H1 (cell line): Measurements from ENCODE around the gene ZSCAN5A. TPM values are rescaled to one million over a fixed set of nuclear protein-coding genes. Genes with fewer than 3 reads are reported as not detected.

Experiments used
- CTCF ChIA-PET: fragments of 300-600 bp; sonication (Branson Sonifier 250); formaldehyde crosslinking; loops from one replicate; lab custom pipeline; 2021; ENCODE audit not compliant: partially characterized antibody; lab: Charles Lee
- POLR2A ChIA-PET: fragments of 300-600 bp; sonication (Branson Sonifier 250); formaldehyde crosslinking; loops from one replicate; lab custom pipeline; 2021; ENCODE audit warnings: inconsistent platforms; ENCODE audit not compliant: partially characterized antibody; lab: Charles Lee
- DNase-seq, 2 experiments: peaks; one replicate each; pipeline versions ENCODE4 v3.0.0 to v3.0.0-alpha.2; 2010 to 2022; ENCODE audit warnings: low spot score in 2 of 2, low read depth in 1 of 2, mixed read lengths in 1 of 2
- FAIRE-seq: peaks from 2 replicates; lab custom pipeline; 2011; peaks lifted over from hg19 to GRCh38; lab: Jason Lieb, UNC
- H2AFZ ChIP-seq: 2 replicates; pipeline ENCODE4 v1.8.1; 2012; ENCODE audit warnings: low read length, inconsistent platforms
- H2AK5ac ChIP-seq: 2 replicates; pipeline ENCODE4 v1.6.1; 2013; ENCODE audit warnings: low read depth, low read length
- H2BK120ac ChIP-seq: replicated peaks from 2 replicates; pipeline ENCODE3; 2013; ENCODE audit warnings: low read depth, low read length, inconsistent platforms
- H2BK12ac ChIP-seq: 2 replicates; pipeline ENCODE4 v1.6.1; 2013; ENCODE audit warnings: low read depth, low read length
- H2BK15ac ChIP-seq: 2 replicates; pipeline ENCODE4 v1.6.1; 2013; ENCODE audit warnings: low read length
- H2BK20ac ChIP-seq: 2 replicates; pipeline ENCODE4 v1.6.1; 2013; ENCODE audit warnings: low read length
- H2BK5ac ChIP-seq: 2 replicates; pipeline ENCODE4 v1.6.1; 2013; ENCODE audit warnings: low read depth, low read length
- H3K14ac ChIP-seq: 2 replicates; pipeline ENCODE4 v1.6.1; 2013; ENCODE audit warnings: inconsistent platforms; ENCODE audit not compliant: insufficient read length
- H3K18ac ChIP-seq: 2 replicates; pipeline ENCODE4 v1.6.1; 2013; ENCODE audit warnings: low read length; ENCODE audit errors: extremely low read depth
- H3K23ac ChIP-seq: 2 replicates; pipeline ENCODE4 v1.6.1; 2013; ENCODE audit warnings: inconsistent platforms; ENCODE audit not compliant: insufficient read length
- H3K23me2 ChIP-seq: 2 replicates; pipeline ENCODE4 v1.6.1; 2013; ENCODE audit warnings: low read depth, low read length
- H3K27ac ChIP-seq: 2 replicates; pipeline ENCODE4 v1.6.1; 2011; ENCODE audit warnings: low read depth, low read length, inconsistent platforms
- H3K27me3 ChIP-seq, 4 experiments: replicated peaks in 1 of 4; 1 replicate in 1 of 4; 2 replicates in 3 of 4; pipeline versions ENCODE4 v1.6.1 to v1.8.1; 2011 to 2013; ENCODE audit warnings: low read length in 3 of 4, mild to moderate bottlenecking in 3 of 4, inconsistent platforms in 2 of 4, mixed read lengths in 2 of 4, moderate library complexity in 1 of 4; ENCODE audit not compliant: control insufficient read depth in 3 of 4, insufficient read depth in 3 of 4; ENCODE audit errors: extremely low read depth in 1 of 4
- H3K36me3 ChIP-seq, 4 experiments: 2 replicates each; pipeline versions ENCODE4 v1.6.1 to v1.8.1; 2011 to 2013; ENCODE audit warnings: mild to moderate bottlenecking in 4 of 4, low read length in 3 of 4, moderate library complexity in 2 of 4, control low read depth in 1 of 4, inconsistent platforms in 1 of 4; ENCODE audit not compliant: insufficient read depth in 4 of 4, control insufficient read depth in 2 of 4
- H3K4ac ChIP-seq: replicated peaks from 2 replicates; pipeline ENCODE3; 2013; ENCODE audit warnings: low read length, low read depth, mixed read lengths, inconsistent platforms; ENCODE audit not compliant: insufficient read length
- H3K4me1 ChIP-seq, 4 experiments: replicated peaks in 1 of 4; 1 replicate in 1 of 4; 2 replicates in 3 of 4; pipeline versions ENCODE4 v1.6.1 to v1.8.1; 2011 to 2013; ENCODE audit warnings: low read length in 3 of 4, inconsistent platforms in 2 of 4, mixed read lengths in 1 of 4; ENCODE audit not compliant: insufficient read depth in 4 of 4, control insufficient read depth in 3 of 4
- H3K4me2 ChIP-seq, 2 experiments: 2 replicates each; pipeline versions ENCODE4 v1.6.1 to v1.8.1; 2011 to 2013; ENCODE audit warnings: low read depth in 2 of 2, low read length in 2 of 2, control low read depth in 1 of 2, inconsistent platforms in 1 of 2, mild to moderate bottlenecking in 1 of 2; ENCODE audit not compliant: insufficient read depth in 1 of 2
- H3K4me3 ChIP-seq, 4 experiments: fragments of 200-600, 300-600 bp in 1 of 4; sonication (generic), shearing (Covaris generic), sonication (Bioruptor Twin) in 1 of 4; 2 replicates each; pipeline versions ENCODE4 v1.5.1 to v1.8.1; 2011 to 2016; ENCODE audit warnings: low read length in 4 of 4, low read depth in 3 of 4, control low read depth in 2 of 4, inconsistent platforms in 2 of 4, mild to moderate bottlenecking in 2 of 4, mixed read lengths in 1 of 4, moderate library complexity in 1 of 4; ENCODE audit not compliant: insufficient read depth in 2 of 4; ENCODE audit errors: extremely low read depth in 1 of 4
- H3K56ac ChIP-seq: replicated peaks from 2 replicates; pipeline ENCODE3; 2013; ENCODE audit warnings: low read depth, mild to moderate bottlenecking, mixed read lengths, low read length, inconsistent platforms; ENCODE audit not compliant: insufficient read length
- H3K79me1 ChIP-seq: 2 replicates; pipeline ENCODE4 v1.6.1; 2013; ENCODE audit warnings: low read depth, low read length, control low read depth
- H3K79me2 ChIP-seq, 2 experiments: 2 replicates each; pipeline versions ENCODE4 v1.6.1 to v1.8.1; 2012 to 2013; ENCODE audit warnings: low read length in 2 of 2, mild to moderate bottlenecking in 2 of 2, inconsistent platforms in 1 of 2; ENCODE audit not compliant: insufficient read depth in 2 of 2, control insufficient read depth in 1 of 2
- H3K9ac ChIP-seq, 4 experiments: replicated peaks in 1 of 4; 1 replicate in 1 of 4; 2 replicates in 3 of 4; pipeline versions ENCODE4 v1.6.1 to v1.8.1; 2011 to 2013; ENCODE audit warnings: low read depth in 3 of 4, low read length in 3 of 4, control low read depth in 2 of 4, mild to moderate bottlenecking in 2 of 4, moderate library complexity in 2 of 4, inconsistent platforms in 1 of 4; ENCODE audit errors: extremely low read depth in 1 of 4
- H3K9me3 ChIP-seq, 2 experiments: 2 replicates each; pipeline versions ENCODE4 v1.6.1 to v1.8.1; 2012 to 2013; ENCODE audit warnings: mild to moderate bottlenecking in 2 of 2, moderate library complexity in 2 of 2, control low read depth in 1 of 2, inconsistent platforms in 1 of 2, low read depth in 1 of 2, low read length in 1 of 2, mixed read lengths in 1 of 2; ENCODE audit not compliant: insufficient read depth in 2 of 2
- H4K20me1 ChIP-seq, 2 experiments: replicated peaks in 1 of 2; 2 replicates each; pipeline versions ENCODE3 to v1.8.1; 2011 to 2013; ENCODE audit warnings: inconsistent platforms in 2 of 2, low read length in 2 of 2, mild to moderate bottlenecking in 1 of 2; ENCODE audit not compliant: insufficient read depth in 2 of 2, control insufficient read depth in 1 of 2
- H4K5ac ChIP-seq: 2 replicates; pipeline ENCODE4 v1.6.1; 2013; ENCODE audit warnings: low read length, low read depth, mixed read lengths, inconsistent platforms; ENCODE audit not compliant: insufficient read length
- H4K8ac ChIP-seq: 2 replicates; pipeline ENCODE4 v1.8.0; 2013; ENCODE audit warnings: mild to moderate bottlenecking, moderate library complexity, low read length, inconsistent platforms; ENCODE audit not compliant: insufficient read depth; ENCODE audit errors: extremely low read depth
- H4K91ac ChIP-seq: replicated peaks from 2 replicates; pipeline ENCODE3; 2013; ENCODE audit warnings: low read length, mixed read lengths, inconsistent platforms; ENCODE audit not compliant: insufficient read length
- BRCA1 ChIP-seq: IDR thresholded peaks from 2 replicates; pipeline ENCODE4 v1.6.1; 2012; ENCODE audit warnings: low read depth, low read length, improper control_type of control experiment
- EP300 ChIP-seq, 2 experiments: IDR thresholded peaks; 1 replicate in 1 of 2; 2 replicates in 1 of 2; pipeline ENCODE4 v1.6.1; 2011 to 2012; ENCODE audit warnings: low read depth in 2 of 2, low read length in 2 of 2, mild to moderate bottlenecking in 2 of 2, borderline replicate concordance in 1 of 2, inconsistent platforms in 1 of 2, moderate library complexity in 1 of 2
- GABPA ChIP-seq: IDR thresholded peaks from 2 replicates; pipeline ENCODE4 v1.6.1; 2011; ENCODE audit warnings: mild to moderate bottlenecking, low read length, moderate library complexity, borderline replicate concordance; ENCODE audit not compliant: insufficient read depth
- RBBP5 ChIP-seq: IDR thresholded peaks from 2 replicates; pipeline ENCODE4 v1.7.1; 2012; ENCODE audit warnings: low read depth, mild to moderate bottlenecking, inconsistent platforms, low read length, moderate library complexity, borderline replicate concordance
- RNF2 ChIP-seq: fragments of 200-900, 300-1000 bp; sonication (generic); IDR thresholded peaks from 2 replicates; pipeline ENCODE4 v1.7.1; 2016; ENCODE audit warnings: borderline replicate concordance, low read depth, mild to moderate bottlenecking, antibody characterized with exemption, low read length; ENCODE audit not compliant: poor library complexity, severe bottlenecking; ENCODE audit errors: missing control alignments
- SUZ12 ChIP-seq: fragments of 200-600 bp; sonication (generic); IDR thresholded peaks from 2 replicates; pipeline ENCODE4 v1.6.1; 2012; ENCODE audit warnings: mild to moderate bottlenecking, inconsistent platforms, low read length, moderate library complexity, mixed read lengths
- TBP ChIP-seq: IDR thresholded peaks from 2 replicates; pipeline ENCODE4 v1.6.1; 2011; ENCODE audit warnings: low read depth, low read length, improper control_type of control experiment
- WGBS, 2 experiments: shearing (Covaris generic) in 1 of 2; methylation state at CpG; one replicate each; pipeline versions ENCODE4 v1.1.6 to v1.1.7; 2013 to 2015; ENCODE audit warnings: low lambda C conversion rate in 2 of 2, mixed read lengths in 2 of 2, inconsistent platforms in 1 of 2, low coverage in 1 of 2, missing lambda C conversion rate in 1 of 2; ENCODE audit not compliant: insufficient replicate concordance in 2 of 2, insufficient coverage in 1 of 2, insufficient read length in 1 of 2; ENCODE audit errors: extremely low coverage in 1 of 2, missing lambda C conversion rate in 1 of 2; 5-methylcytosine and 5-hydroxymethylcytosine counted together
- polyA plus RNA-seq, 7 experiments: library from polyadenylated mRNA; depleted of rRNA in 3 of 7; stranded (reverse) in 5 of 7; unstranded in 2 of 7; fragments of >200 nt in 5 of 7; fragments of 200-250 nt in 2 of 7; gene quantifications; 1 replicate in 5 of 7; 2 replicates in 1 of 7; 4 replicates in 1 of 7; pipeline versions ENCODE4 v1.2.1 to v1.2.3, GENCODE V29; 2011 to 2013; ENCODE audit warnings: missing spikeins in 2 of 7, mixed read lengths in 2 of 7
- total RNA-seq: library from RNA; stranded (reverse); fragmentation: NEBNext Ultra II Directional; extraction: Animal tissue kit (Norgen Biotek cat#: 25700); gene quantifications from 2 replicates; pipeline ENCODE4 v1.2.1, GENCODE V29; 2021

ZSCAN5A gene
- total and polyA plus RNA-seq, 2 of the 8 experiments (the other 6 are each of a cell fraction or from before 2014, with no cell fraction given), result 8.6 to 11.0 TPM

- CTCF ChIA-PET, result interaction anchor here (0.9 to 1.3 kb wide), 2 partner anchors 8 to 39 kb away, joined by 3 to 4 read pairs; no protein-coding TSS in a partner anchor
- H3K36me3 ChIP-seq, result no peaks in the 10 kb centered on the region
Measured at GRCh38 chr19:56312342-56312741, 2.3 kb downstream of the ZSCAN5A start.

More at GRCh38 chr19:56312342-56312741, 2.3 kb downstream of the ZSCAN5A start:
- no peak overlapping the region for H3K18ac ChIP-seq
- no peak overlapping the region for H2AFZ ChIP-seq
- no peak for DNase-seq
- H3K27me3 ChIP-seq, result no peaks in the 10 kb centered on the region
- H2BK20ac ChIP-seq, result no peak overlapping the region
- no peaks in the 10 kb centered on the region; the same call in 1 of the 2 replicates for H3K79me1 ChIP-seq
- 82% methylated on average over 4 of the region's 4 CpGs; no CpG with 5 or more reads in 1 of the 2 experiments for WGBS, 2 experiments
- no peak overlapping the region for H3K23ac ChIP-seq
- H4K91ac ChIP-seq, result no peak overlapping the region
- H4K8ac ChIP-seq, result no peak overlapping the region
- no peaks in the 10 kb centered on the region; the same call in 1 of the 2 replicates for H3K23me2 ChIP-seq
- H3K4me1 ChIP-seq, result peaks cover 0 to 3% (median 1%) of the 10 kb centered on the region in 4 experiments; a peak in 3 of 7 replicates
- H3K4me2 ChIP-seq, result no peak overlapping the region
- H2BK120ac ChIP-seq, result no peak overlapping the region
- H4K20me1 ChIP-seq, result peaks cover 0 to 2% of the 10 kb centered on the region in 2 experiments
- no peak overlapping the region for H2BK5ac ChIP-seq
- no peak overlapping the region for H2AK5ac ChIP-seq
- POLR2A ChIA-PET, result interaction anchor here (1.2 kb wide), 1 partner anchor 40 kb away, joined by 3 read pairs; the partner anchor contains the start of gene EDDM13
- 0 out of 4 replicates have a peak, but pooled peaks cover 0 to 3% of the 10 kb centered on the region in 2 experiments for H3K9me3 ChIP-seq
- H4K5ac ChIP-seq, result no peak overlapping the region
- H2BK15ac ChIP-seq, result no peak overlapping the region
- no peak overlapping the region for H3K4me3 ChIP-seq
- no peak overlapping the region for H3K27ac ChIP-seq
- no peak overlapping the region for H3K4ac ChIP-seq
- H2BK12ac ChIP-seq, result no peak overlapping the region
- no peaks in the 10 kb centered on the region for H3K79me2 ChIP-seq
- no peak overlapping the region for H3K14ac ChIP-seq
- no peak for FAIRE-seq
- no peak overlapping the region for H3K9ac ChIP-seq
- H3K56ac ChIP-seq, result no peak overlapping the region
- no peak for TF ChIP-seq SUZ12
- TF ChIP-seq EP300 (IDR thresholded peaks at IDR 0.05; ENCODE audit: borderline replicate concordance in 1 of 2, low read depth in 2 of 2, low read length in 2 of 2), result no peak
- no peak for TF ChIP-seq RNF2
- no peak for TF ChIP-seq GABPA
- TF ChIP-seq BRCA1, result no peak
- TF ChIP-seq TBP, result no peak
- TF ChIP-seq RBBP5, result no peak
